ENCODE data around the gene RABL2B.

DNA sequence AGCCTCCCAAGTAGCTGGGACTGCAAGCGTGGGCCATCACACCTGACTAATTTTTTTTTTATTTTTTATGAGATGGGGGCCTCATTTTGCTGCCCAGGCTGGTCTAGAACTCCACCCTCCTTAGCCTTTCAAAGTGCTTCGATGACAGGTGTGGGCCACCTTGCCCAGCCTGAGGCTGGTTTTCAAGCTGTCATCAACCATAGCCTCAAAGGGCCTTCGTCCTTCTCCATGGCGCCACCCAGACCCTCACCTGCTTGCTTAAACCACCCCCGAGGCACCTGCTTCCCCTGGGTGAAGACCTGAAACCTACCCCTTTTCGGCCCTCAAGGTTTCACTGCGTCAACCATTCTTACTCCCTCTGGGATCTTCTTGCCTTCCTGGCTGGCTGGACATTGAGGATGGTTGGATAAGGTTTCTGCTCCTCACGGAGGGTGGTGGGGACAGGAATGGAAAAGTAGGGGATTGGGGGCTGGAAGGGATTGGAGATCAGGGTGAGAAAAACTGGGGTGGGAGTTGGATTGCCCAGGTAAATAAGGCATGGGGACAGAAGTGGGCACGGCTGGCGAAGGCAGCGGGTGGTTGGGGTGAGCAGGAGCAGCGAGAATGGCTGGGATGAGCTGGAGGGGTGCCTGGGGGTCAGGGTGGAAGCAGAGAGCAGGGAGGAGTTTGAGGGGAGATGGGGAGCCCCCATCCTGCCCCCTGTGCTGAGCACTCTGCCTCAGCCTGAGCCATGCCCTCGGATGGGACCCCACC lies 48.3 kb downstream of the RABL2B start:
- TF ChIP-seq YY1 (tag by site-specific recombination; IDR thresholded peaks at IDR 0.05) (no peak), ZBTB7A (tag by site-specific recombination; IDR thresholded peaks at IDR 0.05; ENCODE audit: low read depth) (no peak)
- TF ChIP-seq, protein P1, sequence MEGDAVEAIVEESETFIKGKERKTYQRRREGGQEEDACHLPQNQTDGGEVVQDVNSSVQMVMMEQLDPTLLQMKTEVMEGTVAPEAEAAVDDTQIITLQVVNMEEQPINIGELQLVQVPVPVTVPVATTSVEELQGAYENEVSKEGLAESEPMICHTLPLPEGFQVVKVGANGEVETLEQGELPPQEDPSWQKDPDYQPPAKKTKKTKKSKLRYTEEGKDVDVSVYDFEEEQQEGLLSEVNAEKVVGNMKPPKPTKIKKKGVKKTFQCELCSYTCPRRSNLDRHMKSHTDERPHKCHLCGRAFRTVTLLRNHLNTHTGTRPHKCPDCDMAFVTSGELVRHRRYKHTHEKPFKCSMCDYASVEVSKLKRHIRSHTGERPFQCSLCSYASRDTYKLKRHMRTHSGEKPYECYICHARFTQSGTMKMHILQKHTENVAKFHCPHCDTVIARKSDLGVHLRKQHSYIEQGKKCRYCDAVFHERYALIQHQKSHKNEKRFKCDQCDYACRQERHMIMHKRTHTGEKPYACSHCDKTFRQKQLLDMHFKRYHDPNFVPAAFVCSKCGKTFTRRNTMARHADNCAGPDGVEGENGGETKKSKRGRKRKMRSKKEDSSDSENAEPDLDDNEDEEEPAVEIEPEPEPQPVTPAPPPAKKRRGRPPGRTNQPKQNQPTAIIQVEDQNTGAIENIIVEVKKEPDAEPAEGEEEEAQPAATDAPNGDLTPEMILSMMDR (tag by site-specific recombination; IDR thresholded peaks at IDR 0.05), result no peak
